H1 (cell line): ENCODE results near the gene PIP5K1B. TPM values are rescaled to one million over a fixed set of nuclear protein-coding genes. Genes with fewer than 3 reads are reported as not detected.

ENCODE experiments used
- CTCF ChIA-PET: fragments of 300-600 bp; sonication (Branson Sonifier 250); formaldehyde crosslinking; loops from one replicate; lab custom pipeline; 2021; ENCODE audit not compliant: partially characterized antibody; lab: Charles Lee
- POLR2A ChIA-PET: fragments of 300-600 bp; sonication (Branson Sonifier 250); formaldehyde crosslinking; loops from one replicate; lab custom pipeline; 2021; ENCODE audit warnings: inconsistent platforms; ENCODE audit not compliant: partially characterized antibody; lab: Charles Lee
- DNase-seq, 2 experiments: peaks; one replicate each; pipeline versions ENCODE4 v3.0.0 to v3.0.0-alpha.2; 2010 to 2022; ENCODE audit warnings: low spot score in 2 of 2, low read depth in 1 of 2, mixed read lengths in 1 of 2
- FAIRE-seq: peaks from 2 replicates; lab custom pipeline; 2011; peaks lifted over from hg19 to GRCh38; lab: Jason Lieb, UNC
- H2AFZ ChIP-seq: 2 replicates; pipeline ENCODE4 v1.8.1; 2012; ENCODE audit warnings: low read length, inconsistent platforms
- H2AK5ac ChIP-seq: 2 replicates; pipeline ENCODE4 v1.6.1; 2013; ENCODE audit warnings: low read depth, low read length
- H2BK120ac ChIP-seq: replicated peaks from 2 replicates; pipeline ENCODE3; 2013; ENCODE audit warnings: low read depth, low read length, inconsistent platforms
- H2BK12ac ChIP-seq: 2 replicates; pipeline ENCODE4 v1.6.1; 2013; ENCODE audit warnings: low read depth, low read length
- H2BK15ac ChIP-seq: 2 replicates; pipeline ENCODE4 v1.6.1; 2013; ENCODE audit warnings: low read length
- H2BK20ac ChIP-seq: 2 replicates; pipeline ENCODE4 v1.6.1; 2013; ENCODE audit warnings: low read length
- H2BK5ac ChIP-seq: 2 replicates; pipeline ENCODE4 v1.6.1; 2013; ENCODE audit warnings: low read depth, low read length
- H3K14ac ChIP-seq: 2 replicates; pipeline ENCODE4 v1.6.1; 2013; ENCODE audit warnings: inconsistent platforms; ENCODE audit not compliant: insufficient read length
- H3K18ac ChIP-seq: 2 replicates; pipeline ENCODE4 v1.6.1; 2013; ENCODE audit warnings: low read length; ENCODE audit errors: extremely low read depth
- H3K23ac ChIP-seq: 2 replicates; pipeline ENCODE4 v1.6.1; 2013; ENCODE audit warnings: inconsistent platforms; ENCODE audit not compliant: insufficient read length
- H3K23me2 ChIP-seq: 2 replicates; pipeline ENCODE4 v1.6.1; 2013; ENCODE audit warnings: low read depth, low read length
- H3K27ac ChIP-seq: 2 replicates; pipeline ENCODE4 v1.6.1; 2011; ENCODE audit warnings: low read depth, low read length, inconsistent platforms
- H3K27me3 ChIP-seq, 4 experiments: replicated peaks in 1 of 4; 1 replicate in 1 of 4; 2 replicates in 3 of 4; pipeline versions ENCODE4 v1.6.1 to v1.8.1; 2011 to 2013; ENCODE audit warnings: low read length in 3 of 4, mild to moderate bottlenecking in 3 of 4, inconsistent platforms in 2 of 4, mixed read lengths in 2 of 4, moderate library complexity in 1 of 4; ENCODE audit not compliant: control insufficient read depth in 3 of 4, insufficient read depth in 3 of 4; ENCODE audit errors: extremely low read depth in 1 of 4
- H3K36me3 ChIP-seq, 4 experiments: 2 replicates each; pipeline versions ENCODE4 v1.6.1 to v1.8.1; 2011 to 2013; ENCODE audit warnings: mild to moderate bottlenecking in 4 of 4, low read length in 3 of 4, moderate library complexity in 2 of 4, control low read depth in 1 of 4, inconsistent platforms in 1 of 4; ENCODE audit not compliant: insufficient read depth in 4 of 4, control insufficient read depth in 2 of 4
- H3K4ac ChIP-seq: replicated peaks from 2 replicates; pipeline ENCODE3; 2013; ENCODE audit warnings: low read length, low read depth, mixed read lengths, inconsistent platforms; ENCODE audit not compliant: insufficient read length
- H3K4me1 ChIP-seq, 4 experiments: replicated peaks in 1 of 4; 1 replicate in 1 of 4; 2 replicates in 3 of 4; pipeline versions ENCODE4 v1.6.1 to v1.8.1; 2011 to 2013; ENCODE audit warnings: low read length in 3 of 4, inconsistent platforms in 2 of 4, mixed read lengths in 1 of 4; ENCODE audit not compliant: insufficient read depth in 4 of 4, control insufficient read depth in 3 of 4
- H3K4me2 ChIP-seq, 2 experiments: 2 replicates each; pipeline versions ENCODE4 v1.6.1 to v1.8.1; 2011 to 2013; ENCODE audit warnings: low read depth in 2 of 2, low read length in 2 of 2, control low read depth in 1 of 2, inconsistent platforms in 1 of 2, mild to moderate bottlenecking in 1 of 2; ENCODE audit not compliant: insufficient read depth in 1 of 2
- H3K4me3 ChIP-seq, 4 experiments: fragments of 200-600, 300-600 bp in 1 of 4; sonication (generic), shearing (Covaris generic), sonication (Bioruptor Twin) in 1 of 4; 2 replicates each; pipeline versions ENCODE4 v1.5.1 to v1.8.1; 2011 to 2016; ENCODE audit warnings: low read length in 4 of 4, low read depth in 3 of 4, control low read depth in 2 of 4, inconsistent platforms in 2 of 4, mild to moderate bottlenecking in 2 of 4, mixed read lengths in 1 of 4, moderate library complexity in 1 of 4; ENCODE audit not compliant: insufficient read depth in 2 of 4; ENCODE audit errors: extremely low read depth in 1 of 4
- H3K56ac ChIP-seq: replicated peaks from 2 replicates; pipeline ENCODE3; 2013; ENCODE audit warnings: low read depth, mild to moderate bottlenecking, mixed read lengths, low read length, inconsistent platforms; ENCODE audit not compliant: insufficient read length
- H3K79me1 ChIP-seq: 2 replicates; pipeline ENCODE4 v1.6.1; 2013; ENCODE audit warnings: low read depth, low read length, control low read depth
- H3K79me2 ChIP-seq, 2 experiments: 2 replicates each; pipeline versions ENCODE4 v1.6.1 to v1.8.1; 2012 to 2013; ENCODE audit warnings: low read length in 2 of 2, mild to moderate bottlenecking in 2 of 2, inconsistent platforms in 1 of 2; ENCODE audit not compliant: insufficient read depth in 2 of 2, control insufficient read depth in 1 of 2
- H3K9ac ChIP-seq, 4 experiments: replicated peaks in 1 of 4; 1 replicate in 1 of 4; 2 replicates in 3 of 4; pipeline versions ENCODE4 v1.6.1 to v1.8.1; 2011 to 2013; ENCODE audit warnings: low read depth in 3 of 4, low read length in 3 of 4, control low read depth in 2 of 4, mild to moderate bottlenecking in 2 of 4, moderate library complexity in 2 of 4, inconsistent platforms in 1 of 4; ENCODE audit errors: extremely low read depth in 1 of 4
- H3K9me3 ChIP-seq, 2 experiments: 2 replicates each; pipeline versions ENCODE4 v1.6.1 to v1.8.1; 2012 to 2013; ENCODE audit warnings: mild to moderate bottlenecking in 2 of 2, moderate library complexity in 2 of 2, control low read depth in 1 of 2, inconsistent platforms in 1 of 2, low read depth in 1 of 2, low read length in 1 of 2, mixed read lengths in 1 of 2; ENCODE audit not compliant: insufficient read depth in 2 of 2
- H4K20me1 ChIP-seq, 2 experiments: replicated peaks in 1 of 2; 2 replicates each; pipeline versions ENCODE3 to v1.8.1; 2011 to 2013; ENCODE audit warnings: inconsistent platforms in 2 of 2, low read length in 2 of 2, mild to moderate bottlenecking in 1 of 2; ENCODE audit not compliant: insufficient read depth in 2 of 2, control insufficient read depth in 1 of 2
- H4K5ac ChIP-seq: 2 replicates; pipeline ENCODE4 v1.6.1; 2013; ENCODE audit warnings: low read length, low read depth, mixed read lengths, inconsistent platforms; ENCODE audit not compliant: insufficient read length
- H4K8ac ChIP-seq: 2 replicates; pipeline ENCODE4 v1.8.0; 2013; ENCODE audit warnings: mild to moderate bottlenecking, moderate library complexity, low read length, inconsistent platforms; ENCODE audit not compliant: insufficient read depth; ENCODE audit errors: extremely low read depth
- H4K91ac ChIP-seq: replicated peaks from 2 replicates; pipeline ENCODE3; 2013; ENCODE audit warnings: low read length, mixed read lengths, inconsistent platforms; ENCODE audit not compliant: insufficient read length
- ASH2L ChIP-seq: fragments of 200-600, 300-600 bp; sonication (generic); IDR thresholded peaks from one replicate; pipeline ENCODE4 v1.7.1; 2017; ENCODE audit warnings: low read length
- BCL11A ChIP-seq, 2 experiments: IDR thresholded peaks; one replicate each; pipeline ENCODE4 v1.6.1; 2011; ENCODE audit warnings: low read depth in 2 of 2, low read length in 2 of 2, mild to moderate bottlenecking in 2 of 2
- BRCA1 ChIP-seq: IDR thresholded peaks from 2 replicates; pipeline ENCODE4 v1.6.1; 2012; ENCODE audit warnings: low read depth, low read length, improper control_type of control experiment
- CREB1 ChIP-seq: IDR thresholded peaks from 2 replicates; pipeline ENCODE4 v1.6.1; 2012; ENCODE audit warnings: inconsistent platforms
- CTBP2 ChIP-seq: IDR thresholded peaks from 2 replicates; pipeline ENCODE4 v1.7.0; 2011; ENCODE audit warnings: borderline replicate concordance, mild to moderate bottlenecking, moderate library complexity, mixed read lengths, low read length; ENCODE audit not compliant: insufficient read depth, insufficient read length
- EP300 ChIP-seq, 2 experiments: IDR thresholded peaks; 1 replicate in 1 of 2; 2 replicates in 1 of 2; pipeline ENCODE4 v1.6.1; 2011 to 2012; ENCODE audit warnings: low read depth in 2 of 2, low read length in 2 of 2, mild to moderate bottlenecking in 2 of 2, borderline replicate concordance in 1 of 2, inconsistent platforms in 1 of 2, moderate library complexity in 1 of 2
- JUN ChIP-seq: IDR thresholded peaks from 2 replicates; pipeline ENCODE4 v1.6.1; 2011; ENCODE audit warnings: low read depth, mild to moderate bottlenecking, improper control_type of control experiment, low read length
- JUND ChIP-seq: IDR thresholded peaks from 2 replicates; pipeline ENCODE4 v1.6.1; 2011; ENCODE audit warnings: mild to moderate bottlenecking, improper control_type of control experiment, low read length
- KDM1A ChIP-seq: fragments of 200-600, 300-600 bp; sonication (generic); IDR thresholded peaks from 2 replicates; pipeline ENCODE4 v1.7.1; 2016; ENCODE audit warnings: mild to moderate bottlenecking, low read length, borderline replicate concordance
- KDM4A ChIP-seq: IDR thresholded peaks from one replicate; pipeline ENCODE4 v1.7.1; 2012; ENCODE audit warnings: low read depth, mild to moderate bottlenecking, moderate library complexity, low read length, inconsistent platforms; ENCODE audit not compliant: severe bottlenecking
- SRF ChIP-seq: IDR thresholded peaks from 2 replicates; pipeline ENCODE4 v1.6.1; 2011; ENCODE audit warnings: mild to moderate bottlenecking, low read depth, low read length, moderate library complexity
- WGBS, 2 experiments: shearing (Covaris generic) in 1 of 2; methylation state at CpG; one replicate each; pipeline versions ENCODE4 v1.1.6 to v1.1.7; 2013 to 2015; ENCODE audit warnings: low lambda C conversion rate in 2 of 2, mixed read lengths in 2 of 2, inconsistent platforms in 1 of 2, low coverage in 1 of 2, missing lambda C conversion rate in 1 of 2; ENCODE audit not compliant: insufficient replicate concordance in 2 of 2, insufficient coverage in 1 of 2, insufficient read length in 1 of 2; ENCODE audit errors: extremely low coverage in 1 of 2, missing lambda C conversion rate in 1 of 2; 5-methylcytosine and 5-hydroxymethylcytosine counted together
- polyA plus RNA-seq, 7 experiments: library from polyadenylated mRNA; depleted of rRNA in 3 of 7; stranded (reverse) in 5 of 7; unstranded in 2 of 7; fragments of >200 nt in 5 of 7; fragments of 200-250 nt in 2 of 7; gene quantifications; 1 replicate in 5 of 7; 2 replicates in 1 of 7; 4 replicates in 1 of 7; pipeline versions ENCODE4 v1.2.1 to v1.2.3, GENCODE V29; 2011 to 2013; ENCODE audit warnings: missing spikeins in 2 of 7, mixed read lengths in 2 of 7
- total RNA-seq: library from RNA; stranded (reverse); fragmentation: NEBNext Ultra II Directional; extraction: Animal tissue kit (Norgen Biotek cat#: 25700); gene quantifications from 2 replicates; pipeline ENCODE4 v1.2.1, GENCODE V29; 2021

The PIP5K1B gene
- total and polyA plus RNA-seq, 2 of the 8 experiments (the other 6 are each of a cell fraction or from before 2014, with no cell fraction given) = 4.7 to 7.7 TPM

DNA sequence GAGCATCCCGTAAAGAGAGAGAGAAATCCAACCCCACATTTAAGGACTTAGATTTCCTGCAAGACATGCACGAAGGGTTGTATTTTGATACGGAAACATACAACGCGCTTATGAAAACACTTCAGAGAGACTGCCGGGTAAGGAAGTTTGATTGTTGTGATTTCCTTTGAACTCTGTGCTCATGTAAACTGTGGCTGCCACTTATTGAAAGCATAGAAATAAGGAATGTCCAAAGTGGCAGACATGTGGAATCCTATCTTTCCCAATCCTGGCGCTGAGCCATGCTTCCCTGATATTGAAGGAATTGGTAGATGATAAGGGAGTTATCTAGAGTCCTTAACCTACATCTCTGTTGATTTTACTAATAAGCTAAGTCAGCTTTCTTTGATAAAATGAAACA, 189.5 kb downstream of the PIP5K1B start:
- Histone ChIP-seq H2BK15ac (peak overlapping the region; percentile 54; the same call in 1 of the 2 replicates), H3K9me3 (no peaks in the 10 kb centered on the region), H3K4me1 (peaks cover 0 to 8% (median 1%) of the 10 kb centered on the region in 4 experiments; a peak in 4 of 7 replicates), H3K9ac (no peak overlapping the region), H3K4me2 (no peak overlapping the region), H3K4ac (no peak overlapping the region), H2BK5ac (no peak overlapping the region), H2AK5ac (no peak overlapping the region), H2BK12ac (no peak overlapping the region), H3K14ac (no peak overlapping the region), H3K27ac (no peak overlapping the region), H3K18ac (no peak overlapping the region), H4K20me1 (no peaks in the 10 kb centered on the region), H3K79me1 (no peaks in the 10 kb centered on the region), H4K5ac (no peak overlapping the region), H3K4me3 (no peak overlapping the region), H2BK120ac (no peak overlapping the region), H2AFZ (no peak overlapping the region), H4K91ac (no peak overlapping the region), H3K56ac (no peak overlapping the region), H3K36me3 (no peaks in the 10 kb centered on the region), H3K23me2 (no peaks in the 10 kb centered on the region), H3K79me2 (no peaks in the 10 kb centered on the region), H3K23ac (no peak overlapping the region), H3K27me3 (no peaks in the 10 kb centered on the region), H4K8ac (no peak overlapping the region), H2BK20ac (no peak overlapping the region)
- 93% methylated on average over 7 of the region's 7 CpGs; no CpG with 5 or more reads in 1 of the 2 experiments for WGBS, 2 experiments
- FAIRE-seq = peak; percentile 60
- ChIA-PET CTCF (no interaction called here), POLR2A (no interaction called here)
- no peak for DNase-seq
- TF ChIP-seq KDM1A = no peak
- TF ChIP-seq ASH2L = no peak
- TF ChIP-seq JUND = no peak
- no peak for TF ChIP-seq BCL11A (IDR thresholded peaks at IDR 0.05; ENCODE audit: low read depth in 2 of 2, low read length in 2 of 2)
- TF ChIP-seq CTBP2 = no peak
- no peak for TF ChIP-seq JUN
- TF ChIP-seq SRF = no peak
- no peak for TF ChIP-seq CREB1
- TF ChIP-seq KDM4A = no peak
- no peak for TF ChIP-seq EP300 (IDR thresholded peaks at IDR 0.05; ENCODE audit: borderline replicate concordance in 1 of 2, low read depth in 2 of 2, low read length in 2 of 2)
- no peak for TF ChIP-seq BRCA1
